ENCODE measurements around the gene GAS6.
"Not testable (repeated sequence)": the region's sequence is repeated elsewhere in the genome, so short reads cannot be mapped to it uniquely, and the experiment has no call there.

GAS6 gene

DNA sequence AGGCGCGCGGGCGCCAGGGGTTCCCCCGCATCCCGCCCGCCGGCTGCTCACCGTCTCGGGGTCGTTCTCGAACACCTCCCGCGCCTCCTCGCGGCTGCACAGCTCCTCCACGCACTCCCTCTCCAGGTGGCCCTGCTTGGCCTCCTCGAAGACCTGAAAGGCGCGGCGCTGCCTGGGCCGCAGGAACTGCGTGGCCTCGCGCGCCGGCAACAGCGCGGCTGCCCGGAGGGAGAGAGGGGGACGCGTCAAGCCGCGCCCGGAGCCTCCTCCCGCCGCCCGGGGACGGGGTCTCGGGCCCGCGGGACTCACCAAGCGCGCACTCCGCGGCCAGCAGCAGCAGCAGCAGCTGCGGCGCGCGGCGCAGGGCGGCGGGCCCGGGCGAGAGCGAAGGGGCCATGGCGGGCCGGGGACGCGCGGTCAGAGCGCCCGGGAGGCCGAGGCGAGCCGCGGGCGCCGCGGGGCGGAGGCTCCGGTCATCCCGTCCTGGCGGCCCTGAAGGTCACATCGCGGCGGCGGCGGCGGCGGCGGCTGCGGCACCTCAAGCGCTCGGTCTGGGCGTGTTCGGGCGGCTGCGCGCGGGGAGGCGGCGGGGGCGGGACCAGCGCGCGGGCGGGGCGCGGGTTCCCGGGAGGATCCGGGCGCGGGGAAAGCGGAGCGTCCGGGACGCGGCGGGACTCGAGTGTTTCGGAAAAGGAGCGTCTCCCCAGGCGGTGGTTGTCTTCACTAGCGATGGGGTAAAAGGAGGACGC, at the start of gene GAS6:
Gene GAS6, minus strand, starts transcription at position 553 of the 749 bp plus-strand sequence. Its CDS starts 156 bp downstream, at position 397.
- ChIA-PET POLR2A (no interaction called here), CTCF (interaction anchor here (1.2 to 1.5 kb wide), 2 partner anchors 82 to 84 kb away, joined by 4 to 5 read pairs; no protein-coding TSS in a partner anchor)
- TF ChIP-seq CTCF (IDR thresholded peaks at IDR 0.05; ENCODE audit: insufficient read depth, low read length, missing control alignments), result peak; percentile 34
- peak within 1 kb of the TSS; percentile 81 for H3K4me3 ChIP-seq (ENCODE audit: low read depth, low read length)
- no peak for DNase-seq (ENCODE audit: low read depth, low spot score)

DNA sequence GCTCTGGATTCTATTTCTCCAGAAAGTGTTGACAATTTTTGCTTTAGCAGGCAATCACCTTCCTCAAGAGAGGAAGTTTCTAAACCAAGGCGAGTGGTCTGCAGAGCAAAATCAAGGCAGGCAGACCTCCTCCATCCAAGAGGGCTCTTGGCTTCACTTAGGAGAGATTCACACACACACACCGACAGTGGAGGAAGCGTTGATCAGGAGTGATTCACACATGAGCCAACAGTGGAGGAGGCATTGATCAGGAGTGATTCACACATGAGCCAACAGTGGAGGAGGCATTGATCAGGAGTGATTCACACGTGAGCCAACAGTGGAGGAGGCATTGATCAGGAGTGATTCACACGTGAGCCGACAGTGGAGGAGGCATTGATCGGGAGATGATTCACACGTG, 49.5 kb upstream of the GAS6 start:
- POLR2A ChIA-PET, result interaction anchor here (1.0 kb wide), 1 partner anchor 10 kb away, joined by 3 read pairs; no protein-coding TSS in a partner anchor
- CTCF ChIA-PET; DNase-seq (ENCODE audit: low read depth, low spot score); H3K4me3 ChIP-seq (ENCODE audit: low read depth, low read length): not testable (repeated sequence)

DNA sequence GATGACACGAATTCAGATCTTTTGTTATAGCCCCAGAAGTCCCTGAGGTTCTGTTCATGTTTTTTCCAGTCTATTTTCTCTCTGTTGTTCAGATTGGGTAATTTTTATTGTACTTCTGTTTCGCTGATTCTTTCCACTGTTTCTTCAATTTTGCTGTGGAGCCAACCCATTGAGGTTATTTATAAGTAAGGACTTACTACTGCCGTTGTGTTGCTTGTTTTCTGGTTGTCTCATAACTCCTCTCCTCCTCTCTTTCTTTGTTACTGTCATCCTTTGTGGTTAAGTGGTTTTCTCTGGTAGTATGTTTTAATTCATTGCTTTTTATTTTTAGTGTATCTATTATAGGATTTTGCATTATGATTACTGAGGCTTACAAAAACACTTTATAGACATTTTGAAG, 48.7 kb upstream of the GAS6 start:
- no peak for DNase-seq (ENCODE audit: low read depth, low spot score)

DNA sequence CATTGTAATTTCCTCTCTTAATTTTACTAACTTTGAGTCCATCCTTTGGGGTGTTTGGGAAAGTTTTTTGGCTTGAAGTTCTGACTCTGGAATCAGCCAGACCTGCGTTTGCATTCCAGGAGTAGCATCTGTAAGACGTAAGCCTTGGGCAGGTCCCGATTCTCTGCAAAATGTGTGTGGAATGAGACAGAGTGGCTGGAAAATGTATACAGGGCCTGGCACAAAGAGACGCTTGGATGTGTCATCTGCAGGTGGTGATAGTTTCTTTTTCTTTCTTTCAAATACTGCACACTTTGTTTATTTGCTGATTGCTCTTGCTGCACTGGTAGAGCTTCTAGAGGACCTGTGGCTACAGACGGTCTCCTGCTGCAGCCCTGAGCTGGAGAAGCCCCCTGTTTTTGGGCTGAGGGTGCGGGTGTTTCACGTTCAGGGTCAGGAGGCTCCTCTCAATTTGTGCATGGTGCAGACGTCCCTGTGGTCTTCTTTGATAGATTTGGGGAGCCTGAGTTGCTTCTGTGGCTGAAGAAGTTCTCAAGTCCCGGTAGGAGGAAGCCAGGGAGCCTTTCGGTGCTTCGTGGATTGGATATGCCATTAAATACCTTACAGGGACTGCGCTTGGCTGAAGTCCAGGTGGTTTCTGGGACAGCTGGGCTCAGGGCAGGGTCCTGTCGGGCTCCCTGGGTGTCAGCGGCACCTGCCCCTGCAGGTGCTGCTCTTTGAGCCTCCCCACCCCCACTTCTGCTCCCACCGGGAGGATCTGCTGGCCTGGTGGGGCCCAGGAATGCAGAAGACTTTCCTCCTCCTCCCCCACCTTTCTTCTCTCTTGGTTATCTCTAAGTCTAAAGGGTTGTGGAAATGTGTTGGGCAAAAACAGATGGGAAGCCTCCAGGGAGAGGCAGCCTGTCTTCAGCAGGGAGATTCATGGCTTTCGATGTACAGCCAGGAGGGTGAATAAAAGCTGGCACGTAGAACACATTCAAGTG, 44.0 kb upstream of the GAS6 start:
- ChIA-PET CTCF (no interaction called here), POLR2A (interaction anchor here (1.0 to 1.6 kb wide), 3 partner anchors 10 to 46 kb away, joined by 3 to 4 read pairs (median 4); no protein-coding TSS in a partner anchor)
- peak; percentile 77 for DNase-seq (ENCODE audit: low read depth, low spot score)
- no peak for TF ChIP-seq CTCF (IDR thresholded peaks at IDR 0.05; ENCODE audit: insufficient read depth, low read length, missing control alignments)
- H3K4me3 ChIP-seq (ENCODE audit: low read depth, low read length), result peak overlapping the region; percentile 21

More for the DNA sequence above, 48.7 kb upstream of the GAS6 start:
- H3K4me3 ChIP-seq (ENCODE audit: low read depth, low read length), result no peak overlapping the region
- POLR2A ChIA-PET, result interaction anchor here (1.0 kb wide), 1 partner anchor 9 kb away, joined by 3 read pairs; no protein-coding TSS in a partner anchor
- no peak for TF ChIP-seq CTCF (IDR thresholded peaks at IDR 0.05; ENCODE audit: insufficient read depth, low read length, missing control alignments)
- CTCF ChIA-PET, result interaction anchor here (1.1 kb wide), 1 partner anchor 11 kb away, joined by 3 read pairs; no protein-coding TSS in a partner anchor

- no peak for TF ChIP-seq CTCF (IDR thresholded peaks at IDR 0.05; ENCODE audit: insufficient read depth, low read length, missing control alignments)
- ChIA-PET POLR2A (no interaction called here), CTCF (no interaction called here)
- DNase-seq (ENCODE audit: low read depth, low spot score), result no peak
- no peak overlapping the region for H3K4me3 ChIP-seq (ENCODE audit: low read depth, low read length)
Measured at GRCh38 chr13:113906571-113906970, 42.7 kb upstream of the GAS6 start.

GRCh38 chr13:113905942-113906341, 42.1 kb upstream of the GAS6 start:
- CTCF ChIA-PET, result interaction anchor here (2.9 kb wide), 1 partner anchor 23 kb away, joined by 8 read pairs; no protein-coding TSS in a partner anchor
- POLR2A ChIA-PET, result no interaction called here
- no peak for DNase-seq (ENCODE audit: low read depth, low spot score)
- TF ChIP-seq CTCF (IDR thresholded peaks at IDR 0.05; ENCODE audit: insufficient read depth, low read length, missing control alignments), result no peak
- H3K4me3 ChIP-seq (ENCODE audit: low read depth, low read length), result no peak overlapping the region

Measured in AG04449 (cell line).